RWPE1 (cell line): Measurements from ENCODE around the gene CEP68.

Experiments used
- CTCF ChIA-PET: fragments of 350-600 bp; sonication (Branson Sonifier 250); formaldehyde crosslinking; extraction: SDS; loops from one replicate; lab custom pipeline; 2021; lab: Yijun Ruan, JAX
- POLR2A ChIA-PET: fragments of 400-600 bp; formaldehyde crosslinking; extraction: SDS; loops from one replicate; lab custom pipeline; 2020; ENCODE audit warnings: antibody characterized with exemption; ENCODE audit not compliant: low non-redundant PET; lab: Yijun Ruan, JAX
- DNase-seq: peaks from one replicate; pipeline ENCODE4 v3.0.0; 2012; ENCODE audit warnings: low spot score
- H3K27ac ChIP-seq: fragments of 450-650 bp; 2 replicates; pipeline ENCODE4 v1.5.1; 2017
- CTCF ChIP-seq: fragments of 450-650 bp; conservative IDR thresholded peaks from 2 replicates; pipeline ENCODE4 v1.5.1; 2017; ENCODE audit warnings: low read depth, mild to moderate bottlenecking

CEP68 gene

GRCh38 chr2:65085148-65085547 is 28.9 kb downstream of the CEP68 start:
- DNase-seq: no peak
- CTCF ChIA-PET: interaction anchor here (0.5 to 1.4 kb wide), 4 partner anchors 10 to 21 kb away, joined by 3 to 9 read pairs (median 3); no protein-coding TSS in a partner anchor
- POLR2A ChIA-PET: no interaction called here
- H3K27ac ChIP-seq: no peak overlapping the region
- no peak for TF ChIP-seq CTCF

DNA sequence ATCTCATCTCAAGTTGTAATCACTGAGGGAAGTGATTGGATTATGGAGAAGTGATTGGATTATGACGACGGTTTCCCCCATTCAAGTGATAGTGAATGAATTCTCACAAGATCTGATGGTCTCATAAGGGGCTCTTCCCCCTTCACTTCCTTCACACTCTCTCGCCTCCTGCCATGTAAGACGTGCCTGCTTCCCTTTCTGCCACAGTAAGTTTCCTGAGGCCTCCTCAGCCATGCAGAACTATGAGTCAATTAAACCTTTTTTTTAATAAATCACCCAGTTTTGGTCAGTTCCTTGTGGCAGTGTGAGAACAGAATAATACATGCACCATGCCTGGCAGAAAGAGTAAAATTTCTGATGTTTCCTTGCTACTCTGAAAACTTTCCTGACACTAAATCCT is 36.6 kb downstream of the CEP68 start:
- POLR2A ChIA-PET: interaction anchor here (0.5 kb wide), 1 partner anchor 8 kb away, joined by 3 read pairs; no protein-coding TSS in a partner anchor
- CTCF ChIA-PET: no interaction called here
- DNase-seq: no peak
- no peak for TF ChIP-seq CTCF
- H3K27ac ChIP-seq: no peak overlapping the region

- H3K27ac ChIP-seq: no peak overlapping the region
- no peak for DNase-seq
- ChIA-PET CTCF (interaction anchor here (0.6 kb wide), 1 partner anchor 9 kb away, joined by 8 read pairs; no protein-coding TSS in a partner anchor), POLR2A (no interaction called here)
- TF ChIP-seq CTCF: no peak
Measured at GRCh38 chr2:65093211-65093610, 37.0 kb downstream of the CEP68 start.

- POLR2A ChIA-PET: no interaction called here
- no peak for DNase-seq
- no peak for TF ChIP-seq CTCF
- no peak overlapping the region for H3K27ac ChIP-seq
- CTCF ChIA-PET: no interaction called here
Measured at GRCh38 chr2:65096948-65097347, 40.7 kb downstream of the CEP68 start.

DNA sequence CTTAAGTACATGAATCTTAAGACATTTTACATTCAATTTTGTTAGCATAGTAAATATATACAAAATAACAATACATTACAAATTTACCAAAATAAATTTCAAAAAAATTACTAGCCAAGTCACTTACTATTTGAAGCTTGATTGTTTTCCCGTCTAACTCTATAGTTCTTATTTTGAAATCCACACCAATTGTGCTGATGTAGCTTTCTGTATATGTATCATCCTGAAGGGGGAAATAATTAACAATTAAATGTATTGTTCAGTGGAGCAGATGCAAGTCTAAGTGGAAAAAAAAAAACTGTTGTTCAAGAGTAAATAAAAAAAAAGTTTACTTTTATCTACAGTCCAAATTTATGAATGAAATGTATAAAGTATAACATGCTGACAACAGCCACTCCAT is 41.6 kb downstream of the CEP68 start:
- CTCF ChIA-PET: interaction anchor here (0.6 kb wide), 1 partner anchor 28 kb away, joined by 3 read pairs; no protein-coding TSS in a partner anchor
- no peak for DNase-seq
- no peak for TF ChIP-seq CTCF
- no peak overlapping the region for H3K27ac ChIP-seq
- POLR2A ChIA-PET: no interaction called here

- TF ChIP-seq CTCF: no peak
- ChIA-PET CTCF (no interaction called here), POLR2A (no interaction called here)
- H3K27ac ChIP-seq: no peak overlapping the region
- no peak for DNase-seq
Measured at GRCh38 chr2:65098741-65099140, 42.5 kb downstream of the CEP68 start.
